Transverse colon (tissue), 4 donors: ENCODE results near the gene LRRC26.

Experiments used
- EP300 ChIP-seq: sonication (generic); formaldehyde crosslinking; IDR thresholded peaks from one replicate; pipeline ENCODE4 v1.6.1; 2017; ENCODE audit warnings: antibody characterized with exemption, low read depth
- POLR2A ChIP-seq: fragments of 450-650 bp; IDR thresholded peaks from one replicate; pipeline ENCODE4 v1.6.1; 2016; ENCODE audit warnings: antibody characterized with exemption, mild to moderate bottlenecking, moderate library complexity
- POLR2AphosphoS5 ChIP-seq, 3 donors: sonication (generic); formaldehyde crosslinking; IDR thresholded peaks; one replicate each; pipeline ENCODE4 v1.6.1; 2016; ENCODE audit warnings: antibody characterized with exemption in 3 of 3
- TF ChIP-seq, protein P1 (sequence below), 5 experiments: fragments of 200-600 bp in 3 of 5; fragments of 450-650 bp in 2 of 5; sonication (generic) in 3 of 5; IDR thresholded peaks; 1 replicate in 2 of 5; 2 replicates in 3 of 5; pipeline ENCODE4 v1.5.1; 2016 to 2017; ENCODE audit warnings: antibody characterized with exemption in 5 of 5, inconsistent platforms in 3 of 5, mild to moderate bottlenecking in 2 of 5, moderate library complexity in 1 of 5

GRCh38 chr9:137143459-137143858 lies 26.4 kb downstream of the LRRC26 start:
- TF ChIP-seq POLR2A (no peak), POLR2AphosphoS5 (IDR thresholded peaks at IDR 0.05) (no peak), EP300 (no peak)
- TF ChIP-seq, protein P1, sequence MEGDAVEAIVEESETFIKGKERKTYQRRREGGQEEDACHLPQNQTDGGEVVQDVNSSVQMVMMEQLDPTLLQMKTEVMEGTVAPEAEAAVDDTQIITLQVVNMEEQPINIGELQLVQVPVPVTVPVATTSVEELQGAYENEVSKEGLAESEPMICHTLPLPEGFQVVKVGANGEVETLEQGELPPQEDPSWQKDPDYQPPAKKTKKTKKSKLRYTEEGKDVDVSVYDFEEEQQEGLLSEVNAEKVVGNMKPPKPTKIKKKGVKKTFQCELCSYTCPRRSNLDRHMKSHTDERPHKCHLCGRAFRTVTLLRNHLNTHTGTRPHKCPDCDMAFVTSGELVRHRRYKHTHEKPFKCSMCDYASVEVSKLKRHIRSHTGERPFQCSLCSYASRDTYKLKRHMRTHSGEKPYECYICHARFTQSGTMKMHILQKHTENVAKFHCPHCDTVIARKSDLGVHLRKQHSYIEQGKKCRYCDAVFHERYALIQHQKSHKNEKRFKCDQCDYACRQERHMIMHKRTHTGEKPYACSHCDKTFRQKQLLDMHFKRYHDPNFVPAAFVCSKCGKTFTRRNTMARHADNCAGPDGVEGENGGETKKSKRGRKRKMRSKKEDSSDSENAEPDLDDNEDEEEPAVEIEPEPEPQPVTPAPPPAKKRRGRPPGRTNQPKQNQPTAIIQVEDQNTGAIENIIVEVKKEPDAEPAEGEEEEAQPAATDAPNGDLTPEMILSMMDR (IDR thresholded peaks at IDR 0.05), result no peak
